Neural progenitor cell (in vitro differentiated cells): ENCODE measurements around the gene TAF4. TPM values are rescaled to one million over a fixed set of nuclear protein-coding genes. Genes with fewer than 3 reads are reported as not detected.

Source experiments
- DNase-seq: peaks from one replicate; pipeline ENCODE4 v3.0.0-alpha.2; 2016; ENCODE audit warnings: low spot score
- H2AFZ ChIP-seq: fragments of 200-600 bp; sonication (generic); replicated peaks from 2 replicates; pipeline ENCODE4 v1.6.1; 2016; ENCODE audit warnings: antibody characterized with exemption
- H3F3A ChIP-seq: fragments of 200-600 bp; sonication (generic); 2 replicates; pipeline ENCODE4 v1.6.1; 2016; ENCODE audit warnings: antibody characterized with exemption, low read depth
- H3K27ac ChIP-seq: fragments of 200-600 bp; sonication (generic); 2 replicates; pipeline ENCODE4 v1.5.1; 2016; ENCODE audit warnings: mild to moderate bottlenecking
- H3K27me3 ChIP-seq: fragments of 200-600 bp; sonication (generic); 2 replicates; pipeline ENCODE4 v1.6.1; 2016; ENCODE audit warnings: mild to moderate bottlenecking, moderate library complexity
- H3K36me3 ChIP-seq: fragments of 200-600 bp; sonication (generic); 2 replicates; pipeline ENCODE4 v1.5.1; 2016
- H3K4me1 ChIP-seq: fragments of 200-600 bp; sonication (generic); 2 replicates; pipeline ENCODE4 v1.6.1; 2016; ENCODE audit warnings: mixed run types
- H3K4me2 ChIP-seq: fragments of 200-600 bp; sonication (generic); 2 replicates; pipeline ENCODE4 v1.6.1; 2016
- H3K4me3 ChIP-seq: fragments of 200-600 bp; sonication (generic); 2 replicates; pipeline ENCODE4 v1.5.1; 2016
- H3K79me2 ChIP-seq: fragments of 200-600 bp; sonication (generic); 2 replicates; pipeline ENCODE4 v1.6.1; 2016; ENCODE audit warnings: low read depth
- H3K9ac ChIP-seq: fragments of 200-600 bp; sonication (generic); 2 replicates; pipeline ENCODE4 v1.6.1; 2016
- H3K9me3 ChIP-seq: fragments of 200-600 bp; sonication (generic); 2 replicates; pipeline ENCODE4 v1.5.1; 2016; ENCODE audit warnings: low read depth
- H4K20me1 ChIP-seq: fragments of 200-600 bp; sonication (generic); 2 replicates; pipeline ENCODE4 v1.6.1; 2016; ENCODE audit warnings: low read depth
- H3K27ac Mint-ChIP-seq: 3 replicates; pipeline ENCODE4 v1.8.0; 2021; ENCODE audit warnings: mixed read lengths
- H3K27me3 Mint-ChIP-seq: 2 replicates; pipeline ENCODE4 v1.8.0; 2022; ENCODE audit warnings: low read depth, mild to moderate bottlenecking, inconsistent platforms, moderate library complexity, mixed read lengths; ENCODE audit not compliant: insufficient read depth
- H3K36me3 Mint-ChIP-seq: 3 replicates; pipeline ENCODE4 v1.8.0; 2021; ENCODE audit warnings: mixed read lengths
- H3K4me1 Mint-ChIP-seq: 3 replicates; pipeline ENCODE4 v1.8.0; 2021; ENCODE audit warnings: mixed read lengths
- H3K4me3 Mint-ChIP-seq: 3 replicates; pipeline ENCODE4 v1.8.0; 2021; ENCODE audit warnings: mild to moderate bottlenecking, moderate library complexity, mixed read lengths
- H3K9me3 Mint-ChIP-seq: 3 replicates; pipeline ENCODE4 v1.8.0; 2020; ENCODE audit warnings: mixed read lengths
- EZH2 ChIP-seq: fragments of 200-600 bp; sonication (generic); IDR thresholded peaks from 2 replicates; pipeline ENCODE4 v1.6.1; 2017; ENCODE audit warnings: antibody characterized with exemption, mild to moderate bottlenecking, moderate library complexity
- EZH2phosphoT487 ChIP-seq: fragments of 200-600 bp; sonication (generic); IDR thresholded peaks from 2 replicates; pipeline ENCODE4 v1.6.1; 2017; ENCODE audit warnings: antibody characterized with exemption
- total RNA-seq: library from RNA; depleted of rRNA; stranded (reverse); fragments of >200 nt; gene quantifications from 2 replicates; pipeline ENCODE4 v1.2.3, GENCODE V29; 2015; ENCODE audit warnings: low replicate concordance
- TF ChIP-seq, protein P1 (sequence below): fragments of 200-600 bp; sonication (generic); IDR thresholded peaks from 2 replicates; pipeline ENCODE4 v1.5.1; 2017; ENCODE audit warnings: antibody characterized with exemption, mild to moderate bottlenecking

TAF4 gene, protein sequence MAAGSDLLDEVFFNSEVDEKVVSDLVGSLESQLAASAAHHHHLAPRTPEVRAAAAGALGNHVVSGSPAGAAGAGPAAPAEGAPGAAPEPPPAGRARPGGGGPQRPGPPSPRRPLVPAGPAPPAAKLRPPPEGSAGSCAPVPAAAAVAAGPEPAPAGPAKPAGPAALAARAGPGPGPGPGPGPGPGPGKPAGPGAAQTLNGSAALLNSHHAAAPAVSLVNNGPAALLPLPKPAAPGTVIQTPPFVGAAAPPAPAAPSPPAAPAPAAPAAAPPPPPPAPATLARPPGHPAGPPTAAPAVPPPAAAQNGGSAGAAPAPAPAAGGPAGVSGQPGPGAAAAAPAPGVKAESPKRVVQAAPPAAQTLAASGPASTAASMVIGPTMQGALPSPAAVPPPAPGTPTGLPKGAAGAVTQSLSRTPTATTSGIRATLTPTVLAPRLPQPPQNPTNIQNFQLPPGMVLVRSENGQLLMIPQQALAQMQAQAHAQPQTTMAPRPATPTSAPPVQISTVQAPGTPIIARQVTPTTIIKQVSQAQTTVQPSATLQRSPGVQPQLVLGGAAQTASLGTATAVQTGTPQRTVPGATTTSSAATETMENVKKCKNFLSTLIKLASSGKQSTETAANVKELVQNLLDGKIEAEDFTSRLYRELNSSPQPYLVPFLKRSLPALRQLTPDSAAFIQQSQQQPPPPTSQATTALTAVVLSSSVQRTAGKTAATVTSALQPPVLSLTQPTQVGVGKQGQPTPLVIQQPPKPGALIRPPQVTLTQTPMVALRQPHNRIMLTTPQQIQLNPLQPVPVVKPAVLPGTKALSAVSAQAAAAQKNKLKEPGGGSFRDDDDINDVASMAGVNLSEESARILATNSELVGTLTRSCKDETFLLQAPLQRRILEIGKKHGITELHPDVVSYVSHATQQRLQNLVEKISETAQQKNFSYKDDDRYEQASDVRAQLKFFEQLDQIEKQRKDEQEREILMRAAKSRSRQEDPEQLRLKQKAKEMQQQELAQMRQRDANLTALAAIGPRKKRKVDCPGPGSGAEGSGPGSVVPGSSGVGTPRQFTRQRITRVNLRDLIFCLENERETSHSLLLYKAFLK
- total RNA-seq = 9.9 and 10.8 TPM in 2 replicates

DNA sequence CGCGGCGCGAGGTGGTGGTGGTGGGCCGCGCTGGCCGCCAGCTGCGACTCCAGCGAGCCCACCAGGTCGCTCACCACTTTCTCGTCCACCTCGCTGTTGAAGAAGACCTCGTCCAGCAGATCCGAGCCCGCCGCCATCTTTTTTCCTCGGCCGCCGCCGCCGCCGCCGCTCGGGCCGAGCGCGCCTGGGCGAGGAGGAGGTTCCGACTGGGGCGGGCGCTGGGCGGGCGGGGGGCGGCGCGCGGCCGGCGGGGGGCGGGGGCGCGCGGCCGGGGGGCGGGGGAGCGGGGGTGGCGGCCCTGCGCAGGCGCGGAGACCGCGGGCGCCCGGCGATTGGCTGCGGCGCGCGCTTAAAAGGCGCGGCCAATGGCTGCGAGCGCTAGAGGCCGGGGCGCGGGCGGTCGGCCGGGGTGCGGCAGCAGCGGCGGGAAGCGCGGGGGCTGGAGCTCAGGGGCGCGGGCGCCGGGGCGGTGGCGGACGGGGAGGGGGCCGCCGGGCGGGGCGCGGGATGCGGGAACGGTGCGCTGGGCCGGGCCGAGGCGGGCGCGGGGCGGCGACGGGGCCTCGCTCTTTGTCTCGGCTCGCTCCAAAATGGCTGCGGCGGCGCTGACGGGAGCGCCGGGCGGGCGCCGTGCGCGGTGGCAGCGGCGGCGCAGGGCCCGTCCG lies at the start of gene TAF4:
Gene TAF4, minus strand, starts transcription at position 208 of the 665 bp plus-strand sequence. Its CDS starts 71 bp downstream, at position 137.
- H2AFZ ChIP-seq = peak within 1 kb of the TSS; percentile 4
- DNase-seq = peak; percentile 95
- peaks cover 37% of the 10 kb centered on the region for H3K79me2 ChIP-seq
- H3K9me3 ChIP-seq = no peaks in the 10 kb centered on the region
- H3K4me2 ChIP-seq = peak within 1 kb of the TSS; percentile 87
- Mint-ChIP-seq H3K36me3 (peaks cover 4% of the 10 kb centered on the region), H3K9me3 (peaks cover 5% of the 10 kb centered on the region), H3K4me3 (peak within 1 kb of the TSS; percentile 90), H3K27me3 (peaks cover 23% of the 10 kb centered on the region), H3K4me1 (peaks cover 26% of the 10 kb centered on the region), H3K27ac (peak within 1 kb of the TSS; percentile 97)
- peaks cover 9% of the 10 kb centered on the region for H3F3A ChIP-seq
- H3K36me3 ChIP-seq = no peaks in the 10 kb centered on the region
- H3K9ac ChIP-seq = peak within 1 kb of the TSS; percentile 56
- H3K4me1 ChIP-seq = peaks cover 22% of the 10 kb centered on the region
- no peaks in the 10 kb centered on the region for H3K27me3 ChIP-seq
- H3K4me3 ChIP-seq = peak within 1 kb of the TSS; percentile 79
- H4K20me1 ChIP-seq = peaks cover 37% of the 10 kb centered on the region
- H3K27ac ChIP-seq = peak within 1 kb of the TSS; percentile 83
- TF ChIP-seq, protein P1, sequence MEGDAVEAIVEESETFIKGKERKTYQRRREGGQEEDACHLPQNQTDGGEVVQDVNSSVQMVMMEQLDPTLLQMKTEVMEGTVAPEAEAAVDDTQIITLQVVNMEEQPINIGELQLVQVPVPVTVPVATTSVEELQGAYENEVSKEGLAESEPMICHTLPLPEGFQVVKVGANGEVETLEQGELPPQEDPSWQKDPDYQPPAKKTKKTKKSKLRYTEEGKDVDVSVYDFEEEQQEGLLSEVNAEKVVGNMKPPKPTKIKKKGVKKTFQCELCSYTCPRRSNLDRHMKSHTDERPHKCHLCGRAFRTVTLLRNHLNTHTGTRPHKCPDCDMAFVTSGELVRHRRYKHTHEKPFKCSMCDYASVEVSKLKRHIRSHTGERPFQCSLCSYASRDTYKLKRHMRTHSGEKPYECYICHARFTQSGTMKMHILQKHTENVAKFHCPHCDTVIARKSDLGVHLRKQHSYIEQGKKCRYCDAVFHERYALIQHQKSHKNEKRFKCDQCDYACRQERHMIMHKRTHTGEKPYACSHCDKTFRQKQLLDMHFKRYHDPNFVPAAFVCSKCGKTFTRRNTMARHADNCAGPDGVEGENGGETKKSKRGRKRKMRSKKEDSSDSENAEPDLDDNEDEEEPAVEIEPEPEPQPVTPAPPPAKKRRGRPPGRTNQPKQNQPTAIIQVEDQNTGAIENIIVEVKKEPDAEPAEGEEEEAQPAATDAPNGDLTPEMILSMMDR = no peak
- TF ChIP-seq EZH2phosphoT487 (no peak), EZH2 (no peak)

DNA sequence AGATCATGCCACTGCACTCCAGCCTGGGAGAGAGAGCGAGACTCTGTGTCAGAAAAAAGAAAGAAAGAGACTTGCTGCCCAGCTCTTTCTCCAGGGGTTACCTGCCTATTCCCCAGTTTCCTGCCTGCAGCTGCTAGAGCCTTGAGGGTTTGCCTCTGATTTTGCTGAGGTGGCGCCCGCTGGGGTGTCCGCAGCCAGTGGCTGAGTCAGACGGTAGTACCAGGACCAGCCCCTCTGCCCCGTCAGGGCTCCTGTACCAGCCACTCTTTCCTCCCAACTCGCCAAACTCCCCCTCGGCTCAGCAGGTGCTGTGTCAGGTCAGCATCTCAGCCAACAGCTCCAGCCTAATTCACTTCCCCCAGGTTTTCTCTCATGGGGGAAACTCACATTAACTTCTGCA lies 49.2 kb upstream of the TAF4 start:
- no peaks in the 10 kb centered on the region for H3K27me3 ChIP-seq
- H3K4me3 ChIP-seq = no peak overlapping the region
- H3K79me2 ChIP-seq = no peaks in the 10 kb centered on the region
- peaks cover 25% of the 10 kb centered on the region for H3K4me1 ChIP-seq
- no peak overlapping the region for H3K27ac Mint-ChIP-seq
- H3K4me2 ChIP-seq = peak overlapping the region; percentile 14
- H3K36me3 ChIP-seq = no peaks in the 10 kb centered on the region
- H4K20me1 ChIP-seq = no peaks in the 10 kb centered on the region
- H3K27me3 Mint-ChIP-seq = peaks cover 3% of the 10 kb centered on the region
- no peak for DNase-seq
- H3F3A ChIP-seq = peaks cover 10% of the 10 kb centered on the region
- TF ChIP-seq EZH2phosphoT487 (no peak), EZH2 (no peak)
- TF ChIP-seq, protein P1 = no peak
- H3K36me3 Mint-ChIP-seq = peaks cover 4% of the 10 kb centered on the region
- H3K9me3 Mint-ChIP-seq = peaks cover 23% of the 10 kb centered on the region
- H3K4me3 Mint-ChIP-seq = no peak overlapping the region
- peaks cover 26% of the 10 kb centered on the region for H3K4me1 Mint-ChIP-seq
- no peak overlapping the region for H3K27ac ChIP-seq
- H2AFZ ChIP-seq = peak overlapping the region; percentile 50
- no peak overlapping the region for H3K9ac ChIP-seq
- H3K9me3 ChIP-seq = no peaks in the 10 kb centered on the region

DNA sequence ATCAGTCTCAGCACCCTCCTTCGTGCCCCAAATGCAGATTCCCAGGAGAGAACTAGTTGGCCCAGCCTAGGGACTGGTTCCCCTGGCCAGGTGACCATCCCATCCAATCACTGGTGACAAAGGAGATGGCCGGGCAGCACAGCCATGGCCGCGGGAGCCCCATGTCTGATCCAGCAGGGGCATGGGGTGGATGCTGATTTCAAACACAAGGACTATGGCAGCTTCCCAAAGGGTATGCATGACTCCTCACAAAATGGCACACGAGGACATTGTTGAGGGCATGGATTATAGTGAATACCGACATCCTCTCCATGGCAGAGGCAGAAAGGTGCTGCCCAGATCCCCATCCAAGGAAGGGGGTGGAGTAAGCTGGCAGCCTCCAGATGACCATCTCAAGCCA lies 46.7 kb upstream of the TAF4 start:
- Histone ChIP-seq H3K79me2 (no peaks in the 10 kb centered on the region), H3K9me3 (no peaks in the 10 kb centered on the region), H3K27me3 (no peaks in the 10 kb centered on the region), H3K36me3 (no peaks in the 10 kb centered on the region), H4K20me1 (no peaks in the 10 kb centered on the region), H3K9ac (no peak overlapping the region), H3K4me1 (peaks cover 13% of the 10 kb centered on the region), H3F3A (peaks cover 2% of the 10 kb centered on the region), H3K4me3 (no peak overlapping the region), H3K27ac (no peak overlapping the region), H2AFZ (no peak overlapping the region), H3K4me2 (no peak overlapping the region)
- peaks cover 46% of the 10 kb centered on the region for H3K9me3 Mint-ChIP-seq
- no peak overlapping the region for H3K27ac Mint-ChIP-seq
- H3K27me3 Mint-ChIP-seq = peaks cover 3% of the 10 kb centered on the region
- H3K36me3 Mint-ChIP-seq = peaks cover 6% of the 10 kb centered on the region
- no peak overlapping the region for H3K4me3 Mint-ChIP-seq
- H3K4me1 Mint-ChIP-seq = peaks cover 12% of the 10 kb centered on the region
- TF ChIP-seq EZH2 = no peak
- TF ChIP-seq EZH2phosphoT487 = no peak
- TF ChIP-seq, protein P1 = no peak
- DNase-seq = no peak
